GM21360 (cell line): ENCODE measurements around the gene COL4A6.

Experiments
- ATAC-seq: cut with Tn5 transposase; IDR thresholded peaks from one replicate; pipeline ENCODE4 v1.9.1; 2021; ENCODE audit warnings: mild to moderate bottlenecking, moderate library complexity; ENCODE audit not compliant: unreplicated experiment

Gene COL4A6

DNA sequence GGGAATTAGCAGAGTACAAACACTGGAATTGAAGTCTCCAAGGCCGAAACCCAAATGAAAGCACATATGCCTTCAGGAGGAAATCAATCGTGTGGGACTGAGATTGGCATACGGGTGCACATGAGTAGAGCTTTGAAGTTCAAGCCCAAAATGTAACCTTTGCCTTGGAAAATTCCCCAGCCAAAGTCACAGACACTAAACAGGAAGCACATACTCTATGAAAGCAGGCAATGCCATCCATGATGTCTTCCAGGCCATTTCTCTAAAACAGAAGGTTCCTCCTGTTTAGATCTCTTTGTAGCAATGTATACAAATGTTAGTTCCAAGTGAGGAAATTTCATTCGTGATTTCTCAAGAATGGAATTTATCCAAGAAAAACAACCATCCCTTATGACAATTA is 162.5 kb downstream of the COL4A6 start:
- ATAC-seq, result no peak

DNA sequence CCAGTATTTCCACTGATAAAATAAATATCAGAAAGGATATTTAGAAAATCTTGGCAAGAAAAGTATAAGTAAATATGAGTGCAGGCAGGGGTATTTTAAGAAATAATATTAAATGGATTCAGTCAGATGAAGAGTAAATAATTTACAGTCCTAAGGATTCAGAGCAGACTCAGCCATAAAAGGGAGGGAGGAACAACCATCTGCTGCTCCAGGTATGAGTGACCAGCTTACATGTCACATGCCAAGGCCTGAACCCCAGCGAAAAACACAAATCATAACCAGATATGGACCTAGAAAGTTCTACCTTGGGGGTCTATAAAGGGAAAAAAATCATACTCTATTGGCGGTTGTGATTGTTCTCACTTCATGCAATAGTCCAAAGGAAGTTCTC is 166.8 kb downstream of the COL4A6 start:
- ATAC-seq, result no peak

DNA sequence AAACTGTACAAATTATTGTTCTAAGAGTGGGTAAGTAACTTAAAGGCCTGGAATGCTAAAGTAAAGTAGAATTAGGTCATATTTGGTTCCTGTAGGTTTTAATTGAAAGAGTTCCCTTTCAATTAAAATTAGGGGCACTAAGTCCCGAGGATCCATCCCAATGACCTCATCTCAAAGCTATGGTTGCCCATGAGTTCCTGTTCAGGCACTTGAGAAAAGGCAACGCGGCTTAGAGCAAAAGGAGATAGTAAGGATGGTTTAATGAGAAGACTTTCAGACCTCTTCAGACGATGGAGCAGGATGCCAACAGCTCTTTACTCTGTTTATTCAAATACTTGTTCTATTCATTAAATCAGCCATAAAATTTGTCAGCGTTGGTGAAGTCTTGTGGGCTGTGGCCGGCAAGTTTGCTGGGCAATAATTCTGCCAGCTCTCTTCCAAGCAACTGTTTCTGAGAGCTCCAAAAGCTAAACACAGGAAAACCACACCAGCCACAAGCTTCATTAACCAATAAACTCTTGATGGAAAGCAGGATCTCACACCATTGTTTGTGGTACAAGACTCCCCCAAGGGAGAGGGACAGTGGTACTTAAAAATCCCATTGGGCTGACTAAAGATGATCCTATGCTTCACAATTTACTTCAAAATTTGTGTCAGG is 167.4 kb downstream of the COL4A6 start:
- no peak for ATAC-seq

DNA sequence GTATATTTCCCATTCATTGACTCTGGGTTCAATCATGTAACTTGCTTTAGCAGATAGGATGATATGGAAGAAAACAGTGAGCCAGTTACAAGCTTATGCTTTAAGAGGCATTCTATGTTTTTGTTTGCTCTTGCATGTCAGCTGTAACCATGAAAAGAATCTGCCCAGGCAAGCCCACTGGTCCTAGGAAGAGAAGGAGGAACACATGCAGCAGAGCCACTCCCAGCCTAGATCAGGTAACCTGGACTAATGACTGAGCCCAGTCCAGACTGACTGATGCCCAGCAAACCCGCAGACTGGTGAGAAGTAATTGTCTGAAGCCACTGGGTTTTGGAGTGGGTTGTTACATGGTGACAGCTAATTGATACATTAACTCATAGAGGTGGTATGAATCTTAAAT is 167.9 kb downstream of the COL4A6 start:
- no peak for ATAC-seq

DNA sequence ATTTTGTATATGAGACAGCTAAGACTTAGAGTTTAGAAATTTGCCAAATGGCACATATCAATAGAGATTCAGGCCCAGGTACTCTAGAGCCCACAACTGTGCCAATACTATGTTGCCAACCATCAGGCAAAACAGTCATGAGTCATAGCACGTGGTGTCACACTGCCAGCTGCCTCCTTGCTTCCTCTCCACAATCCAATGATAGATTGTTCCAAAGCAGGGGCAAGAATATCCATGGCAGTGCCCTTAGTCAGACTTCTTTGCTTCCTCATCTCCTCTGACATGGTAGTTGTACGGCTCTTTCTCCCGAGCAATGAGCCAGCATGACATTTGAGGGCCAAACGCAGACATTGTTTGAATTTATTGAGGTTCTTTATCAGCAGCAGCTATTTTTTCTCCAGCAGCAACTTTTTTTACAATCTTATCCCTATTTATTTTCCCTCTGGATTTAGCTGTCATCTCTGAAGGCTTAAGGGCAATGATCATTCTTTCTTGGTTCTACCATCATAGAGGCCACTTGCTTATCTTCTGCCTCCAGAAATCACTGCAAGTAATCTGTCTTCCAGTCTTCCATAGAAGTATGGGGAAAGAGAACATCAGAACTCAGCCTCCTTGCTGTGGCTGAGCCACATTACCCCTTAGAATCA is 169.7 kb downstream of the COL4A6 start:
- no peak for ATAC-seq

DNA sequence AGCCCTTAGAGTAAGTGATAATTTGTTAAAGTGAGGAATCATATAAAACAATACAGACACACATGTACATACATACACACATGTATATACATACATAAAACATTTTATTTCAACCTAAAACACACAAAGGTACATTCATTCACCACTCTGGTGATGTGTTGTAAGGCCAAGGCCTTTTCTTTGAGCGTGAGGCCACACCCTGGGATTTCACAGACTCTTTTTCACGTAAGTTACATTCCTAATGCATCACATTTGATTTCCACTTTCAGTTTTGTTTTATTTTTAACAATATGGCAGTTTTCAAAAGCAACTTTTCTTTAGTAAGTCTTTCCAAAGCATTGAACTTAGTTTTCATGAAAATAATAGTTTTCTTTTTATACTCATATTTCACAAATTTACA is 170.7 kb downstream of the COL4A6 start:
- ATAC-seq, result no peak

DNA sequence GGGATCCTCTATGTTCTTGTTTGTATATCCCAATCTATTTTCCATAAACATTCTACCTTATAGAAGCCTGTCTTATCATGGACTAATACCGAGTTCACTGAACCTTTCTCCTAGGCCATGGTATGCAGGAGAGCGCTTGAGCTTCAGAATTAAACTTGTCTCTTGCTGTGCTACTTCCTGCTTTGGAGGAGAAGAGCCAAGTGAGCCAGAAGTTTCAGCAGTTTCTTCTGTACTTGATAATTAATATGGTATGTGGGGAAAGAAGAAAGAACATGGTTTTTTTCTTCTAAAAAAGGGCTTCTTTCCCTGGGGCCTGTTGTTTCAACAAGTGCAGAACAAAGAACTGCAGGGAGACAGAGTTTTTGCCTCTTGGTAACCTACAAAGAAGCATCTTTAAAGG is 173.8 kb downstream of the COL4A6 start:
- ATAC-seq, result no peak

DNA sequence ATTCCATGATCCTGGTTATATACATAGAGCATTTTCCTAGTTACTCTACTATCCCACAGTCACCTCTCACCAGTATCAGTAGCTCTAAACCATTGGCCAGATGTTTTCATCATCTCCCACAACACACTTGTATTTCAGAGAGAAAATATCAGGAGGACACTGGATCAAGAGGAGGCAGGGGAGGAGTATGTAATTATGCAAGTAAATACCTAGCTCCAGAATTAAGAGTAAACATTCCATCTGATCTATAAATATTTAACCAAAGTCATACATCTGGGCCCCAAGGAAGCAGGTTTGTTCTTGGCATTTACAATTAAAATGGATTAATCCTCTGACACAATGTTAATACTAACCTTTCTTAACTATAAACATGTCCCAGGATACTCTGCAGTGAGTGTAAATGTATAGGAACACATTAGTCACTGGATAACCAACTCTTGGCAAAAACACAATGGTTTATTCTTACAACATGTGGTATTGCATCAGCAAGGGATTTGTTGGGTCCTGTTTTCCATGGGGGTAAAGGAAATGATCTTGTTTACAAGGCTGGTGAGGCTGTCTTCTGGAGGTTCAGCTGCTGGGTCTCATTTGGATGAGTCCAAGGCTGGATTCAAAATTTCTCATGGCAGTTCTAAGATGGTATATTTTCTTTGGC is 176.5 kb downstream of the COL4A6 start:
- no peak for ATAC-seq

DNA sequence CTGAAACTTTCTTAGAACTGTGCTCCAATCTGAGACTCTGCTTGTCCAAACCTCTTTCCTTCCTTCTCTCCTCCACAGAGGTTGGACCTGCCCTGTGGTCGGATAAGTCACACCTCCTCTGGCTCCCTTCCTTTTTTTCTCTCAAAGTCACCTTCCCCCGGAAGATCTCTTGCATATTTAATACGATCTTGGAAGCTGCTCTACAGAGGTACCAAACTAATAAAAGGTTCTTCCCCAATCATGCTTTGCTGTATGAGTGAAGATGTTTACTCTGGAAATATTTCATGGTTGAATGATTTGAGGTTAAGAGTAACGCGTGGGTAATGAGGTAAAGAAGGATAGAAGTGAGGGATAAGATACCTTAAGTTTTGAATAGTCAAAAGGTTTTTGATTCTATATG is 180.7 kb downstream of the COL4A6 start:
- ATAC-seq, result no peak

DNA sequence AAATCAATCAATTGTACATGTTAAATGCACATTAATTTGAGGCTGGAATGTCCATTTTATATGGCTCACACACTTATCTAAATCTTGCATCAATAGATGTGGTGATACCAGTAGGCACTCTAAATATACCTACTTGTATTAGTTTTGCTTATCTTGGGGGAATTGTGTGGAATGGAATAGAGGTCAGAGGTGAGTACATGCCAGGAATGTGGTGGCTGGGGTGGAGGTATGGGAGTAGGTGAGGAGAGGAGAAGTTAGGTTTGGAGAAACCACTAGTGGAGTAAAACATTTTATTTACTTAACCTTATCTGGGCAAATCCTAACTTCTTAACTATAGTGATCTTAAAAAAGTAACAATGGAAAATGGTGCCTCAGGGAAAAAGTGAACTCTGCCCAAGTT is 183.6 kb downstream of the COL4A6 start:
- ATAC-seq, result no peak

DNA sequence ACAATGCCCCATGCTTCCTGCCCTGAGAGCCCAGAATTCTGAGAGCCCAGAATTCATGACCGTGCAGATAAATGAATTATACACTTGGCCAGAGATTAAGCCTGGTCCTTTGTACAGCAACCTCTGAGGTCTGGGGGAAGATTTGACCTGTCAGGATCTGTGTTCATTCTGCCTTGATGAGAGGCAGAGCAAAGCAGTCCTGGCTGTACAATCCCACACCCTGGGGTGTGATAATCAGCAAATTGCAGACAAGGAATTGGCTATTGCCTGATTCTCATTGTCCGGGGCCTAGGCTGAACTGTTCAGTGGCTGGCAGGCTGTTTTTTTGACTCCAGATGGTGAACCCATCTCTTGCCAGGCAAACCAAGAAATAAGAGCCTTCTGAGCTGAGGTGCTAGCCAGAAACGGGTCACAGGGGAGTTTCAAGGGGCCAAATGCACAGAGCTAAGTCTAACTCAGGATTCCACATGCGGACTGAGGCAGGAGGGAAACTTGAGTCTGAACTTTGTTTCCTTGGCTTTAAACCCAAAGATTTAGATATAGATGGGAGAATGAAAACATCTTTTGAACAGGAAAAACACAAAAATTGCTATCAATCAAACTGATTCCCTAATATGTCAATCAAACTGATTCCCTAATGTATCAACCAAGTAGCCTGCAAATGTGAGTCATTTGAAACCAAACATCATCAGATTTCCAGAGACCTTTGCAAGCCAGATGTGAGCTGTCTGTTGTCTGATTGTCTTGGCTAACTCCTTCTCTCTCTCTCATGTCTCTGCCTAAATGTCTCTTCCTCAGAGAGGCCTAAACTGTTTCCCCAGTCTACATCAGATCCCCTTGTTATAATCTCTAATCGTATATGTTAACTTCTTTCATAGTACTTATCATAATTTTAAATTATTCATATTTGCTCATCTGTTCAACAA is 187.3 kb downstream of the COL4A6 start:
- no peak for ATAC-seq

DNA sequence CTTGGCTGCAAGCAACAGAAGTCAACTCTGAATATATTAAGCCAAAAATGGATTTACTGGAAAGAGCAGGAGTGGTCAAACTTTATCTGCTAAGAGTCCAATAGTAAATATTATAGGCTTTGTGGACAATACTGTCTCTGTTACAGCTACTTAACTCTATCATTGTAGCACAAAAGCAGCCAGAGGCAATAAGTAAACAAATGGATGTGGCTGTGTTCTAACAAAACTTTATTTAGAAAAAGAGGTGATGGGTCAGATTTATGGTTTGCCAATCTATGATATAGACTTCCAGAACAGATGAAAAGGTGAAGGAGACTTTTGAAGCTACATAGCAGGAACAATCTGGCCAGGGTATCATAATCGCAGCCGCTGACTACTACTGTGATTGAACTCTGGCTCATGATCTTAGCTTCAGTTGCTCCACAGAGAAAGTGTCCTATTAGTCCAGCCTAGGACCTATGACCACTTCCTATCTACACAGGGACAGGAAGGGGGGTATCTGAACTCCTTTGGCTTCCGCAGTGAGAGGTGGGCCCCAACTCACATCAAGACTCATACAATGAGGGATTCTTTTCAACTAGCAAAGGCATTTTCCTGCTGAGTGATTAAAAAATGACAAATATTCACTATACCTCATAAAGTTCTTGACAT is 191.8 kb downstream of the COL4A6 start:
- no peak for ATAC-seq

DNA sequence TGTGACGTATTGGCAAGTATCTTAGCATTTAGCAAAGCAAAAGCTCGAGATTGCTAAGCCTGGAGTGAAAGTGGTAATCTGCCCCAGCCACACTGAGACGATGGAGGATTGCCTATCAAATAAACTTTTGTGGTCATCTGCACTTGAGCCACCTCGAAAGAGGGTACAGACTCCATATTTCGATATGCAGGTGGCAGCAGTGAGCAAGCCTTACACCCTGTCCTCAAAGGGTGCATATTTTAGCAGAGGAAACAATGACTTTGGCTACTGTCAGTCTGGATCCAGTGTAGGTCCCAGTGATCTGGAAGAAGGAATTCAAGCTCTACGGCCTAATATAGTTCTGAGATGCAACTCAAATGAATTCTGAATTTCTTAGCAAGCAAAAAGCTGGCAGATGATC is 192.8 kb downstream of the COL4A6 start:
- ATAC-seq, result no peak

DNA sequence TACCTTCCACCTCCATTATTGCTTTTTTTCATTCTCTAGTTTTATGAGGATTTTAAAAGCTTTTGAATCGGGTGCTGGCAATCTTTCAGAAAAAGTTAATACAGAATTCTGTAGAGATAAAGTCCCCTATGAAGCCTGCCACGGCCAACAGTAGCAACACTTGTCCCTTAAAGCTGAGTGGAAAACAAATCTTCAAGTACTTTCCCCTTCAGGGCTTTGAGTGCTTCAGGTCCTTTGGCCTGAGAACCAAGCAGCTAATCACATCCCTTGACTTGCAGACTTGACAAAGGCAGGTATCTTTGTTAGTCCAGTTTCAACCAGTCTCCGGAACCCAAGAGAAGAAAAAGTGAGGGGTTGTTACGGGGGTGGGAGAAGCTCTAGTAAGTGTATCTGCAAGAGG is 202.2 kb downstream of the COL4A6 start:
- ATAC-seq, result no peak

DNA sequence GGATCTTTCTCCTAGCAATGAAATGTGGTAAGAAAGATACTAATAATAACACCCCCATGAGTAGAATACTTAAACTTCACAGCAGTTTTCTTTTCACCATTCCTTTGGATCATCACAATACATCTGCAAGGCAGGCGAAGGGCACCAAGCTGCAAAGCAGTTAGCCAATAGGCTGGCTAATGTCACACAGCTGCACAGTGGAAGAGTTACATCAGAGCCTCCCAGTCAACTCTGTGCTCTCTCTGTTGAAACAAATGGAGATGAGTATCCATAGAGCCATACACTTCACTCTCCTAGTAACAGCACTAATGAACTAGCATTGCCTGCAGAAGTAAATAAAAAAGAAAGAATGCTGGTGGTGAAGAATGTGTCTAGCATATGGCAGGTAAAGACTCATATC is 207.6 kb downstream of the COL4A6 start:
- no peak for ATAC-seq

DNA sequence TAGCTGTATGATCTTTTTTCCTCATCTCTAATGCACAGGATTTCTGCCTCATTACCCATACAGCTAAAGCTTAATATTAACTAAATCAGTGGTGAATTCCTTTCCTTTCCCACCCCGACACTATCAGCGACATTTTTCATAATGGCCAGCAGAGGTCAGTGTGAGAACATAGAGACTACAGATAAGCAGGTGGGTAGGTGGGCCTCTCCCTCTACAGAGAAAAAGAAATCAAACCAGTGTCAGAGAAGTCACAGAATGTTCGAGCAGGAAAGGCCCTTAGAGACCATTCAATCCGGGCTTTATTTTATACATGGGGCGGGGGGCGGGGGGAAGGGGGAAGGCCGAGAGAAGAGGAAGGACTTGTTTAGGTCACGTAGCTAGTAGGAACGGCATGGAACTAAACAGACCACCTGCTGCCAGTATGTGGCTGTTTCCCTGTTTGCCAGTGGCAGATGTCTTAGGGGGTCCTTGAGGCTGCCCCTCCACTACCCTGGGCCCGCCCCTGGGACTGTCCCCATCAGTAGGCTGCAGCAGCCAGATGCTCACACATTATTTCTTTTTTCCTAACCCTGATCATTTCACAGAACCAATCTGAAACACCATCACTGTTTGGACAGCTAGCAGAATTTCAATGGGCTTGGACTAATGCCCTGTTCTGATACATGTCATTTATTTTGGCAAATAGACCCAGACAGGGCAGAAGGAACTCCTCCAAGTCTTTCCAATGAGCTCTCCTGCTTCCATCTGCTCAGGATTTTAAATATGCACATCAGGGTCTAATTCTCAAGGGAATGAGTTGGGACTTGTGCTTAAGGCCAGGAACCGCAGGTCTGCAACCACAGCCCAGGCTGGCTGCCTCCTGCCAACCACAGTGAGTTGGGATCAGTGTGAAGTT is 213.2 kb downstream of the COL4A6 start:
- no peak for ATAC-seq

DNA sequence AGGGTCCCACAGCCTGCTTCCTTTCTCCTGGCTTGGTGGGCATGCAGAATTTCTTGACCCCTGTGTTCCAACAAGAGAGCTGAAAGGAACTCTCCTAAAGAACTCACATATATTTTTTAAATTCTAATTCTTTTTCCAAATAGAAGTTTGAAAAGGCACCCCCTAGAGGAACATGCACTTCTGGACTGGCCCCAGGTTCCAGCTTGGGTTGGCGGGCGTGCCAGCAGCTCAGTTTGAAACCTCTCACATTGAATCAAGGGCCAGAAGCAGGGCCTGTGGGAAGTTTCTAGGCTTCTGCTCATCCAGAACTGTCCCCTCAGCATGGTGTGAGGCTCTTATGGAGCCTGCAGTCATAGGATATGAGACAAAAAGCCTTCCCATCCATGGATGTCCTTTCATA is 214.0 kb downstream of the COL4A6 start:
- no peak for ATAC-seq

DNA sequence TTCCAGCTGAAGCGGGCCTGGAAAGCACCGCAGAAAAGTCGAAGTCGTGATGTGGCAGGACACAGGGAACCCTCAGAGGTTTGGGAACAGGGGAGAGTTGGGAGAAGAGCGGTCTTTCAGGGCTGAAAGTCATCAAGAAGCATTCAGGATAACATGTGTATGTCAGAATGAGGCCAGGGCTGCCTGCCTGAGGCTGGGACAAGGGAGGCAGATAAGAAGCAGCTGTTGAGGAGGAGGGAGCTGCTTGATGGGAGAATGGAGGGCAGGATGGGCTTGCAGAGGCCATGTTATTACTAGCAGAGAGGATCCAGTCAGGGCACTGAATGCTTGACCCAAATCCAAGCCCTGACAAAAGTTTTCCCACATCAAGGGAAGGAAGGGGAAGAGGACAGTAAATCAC is 214.6 kb downstream of the COL4A6 start:
- ATAC-seq, result no peak

DNA sequence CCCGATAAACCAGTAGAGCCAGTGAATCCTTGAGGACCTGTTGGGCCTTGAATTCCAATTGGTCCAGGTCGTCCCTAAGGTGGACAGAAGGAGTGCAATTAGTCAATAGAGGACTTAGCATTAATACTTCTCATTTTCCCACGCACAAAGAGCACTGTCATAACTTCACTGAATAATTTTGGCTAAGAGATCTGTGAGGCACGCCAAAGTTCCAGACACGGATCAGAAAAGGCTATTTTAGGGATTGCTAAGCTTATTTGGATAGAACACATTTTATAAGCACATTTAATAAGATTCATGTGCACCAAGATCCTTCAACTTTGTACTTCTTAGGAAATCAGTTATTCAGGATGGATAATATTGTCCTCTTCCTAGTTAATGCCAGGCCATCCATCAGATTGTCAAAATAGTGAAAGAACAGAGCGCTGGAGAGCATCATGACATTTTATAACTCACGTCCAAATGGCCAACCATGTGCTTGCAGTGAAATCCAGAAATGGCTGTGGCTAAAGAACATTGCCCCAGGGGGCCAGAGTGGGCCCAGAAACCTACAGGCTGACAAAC is 216.8 kb downstream of the COL4A6 start:
- ATAC-seq, result no peak
